Brain microvascular endothelial cell (primary cell): ENCODE data around the gene DDIT4L.
"Not testable (repeated sequence)": the region's sequence is repeated elsewhere in the genome, so short reads cannot be mapped to it uniquely, and the experiment has no call there.

Source experiments
- DNase-seq: peaks from one replicate; pipeline ENCODE4 v3.0.0-alpha.2; 2020
- H3K27ac ChIP-seq: fragments of 250-450 bp; sonication (Bioruptor Pico); 2 replicates; pipeline ENCODE4 v1.5.1; 2020; ENCODE audit warnings: mild to moderate bottlenecking, moderate library complexity
- H3K27me3 ChIP-seq: fragments of 250-450 bp; sonication (Bioruptor Pico); replicated peaks from 2 replicates; pipeline ENCODE4 v1.5.1; 2020; ENCODE audit warnings: mild to moderate bottlenecking
- H3K36me3 ChIP-seq: fragments of 250-450 bp; sonication (Bioruptor Pico); replicated peaks from 2 replicates; pipeline ENCODE4 v1.5.1; 2020; ENCODE audit warnings: mild to moderate bottlenecking
- H3K4me3 ChIP-seq: 2 replicates; pipeline ENCODE4 v1.5.1; 2011; ENCODE audit warnings: low read depth, mild to moderate bottlenecking, control low read depth, low read length, moderate library complexity
- in situ Hi-C: cut with HindIII; loops from 2 replicates; pipeline ENCODE4 v1.10.0; 2017; ENCODE audit warnings: low sequenced_read_pairs, low pct_ligation_motif_present
- TF ChIP-seq, protein P1 (sequence below): IDR thresholded peaks from 2 replicates; pipeline ENCODE4 v1.5.1; 2011; ENCODE audit warnings: low read depth, mild to moderate bottlenecking, moderate library complexity, low read length, control low read depth, inconsistent platforms; ENCODE audit errors: missing control alignments

DDIT4L gene

DNA sequence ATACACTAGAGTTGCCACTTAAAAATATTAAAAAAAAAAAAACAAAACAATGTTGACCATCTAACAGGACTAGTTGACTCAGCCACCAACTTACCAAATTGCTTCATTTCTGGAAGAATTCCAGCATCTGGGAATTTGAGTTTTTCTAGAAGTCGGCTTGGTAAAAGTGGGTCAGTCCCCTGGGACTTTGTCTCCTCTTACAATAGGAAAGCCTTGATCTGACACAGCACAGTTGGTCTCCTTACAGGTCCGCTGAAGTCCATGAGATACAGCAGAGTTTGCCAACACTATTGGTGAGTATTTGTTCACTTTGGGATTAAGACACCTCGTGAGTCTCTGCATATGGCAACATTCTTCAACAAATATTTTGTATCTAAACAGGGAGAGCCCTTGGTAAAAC, 18.2 kb upstream of the DDIT4L start:
- H3K27ac ChIP-seq, result no peak overlapping the region
- TF ChIP-seq, protein P1, sequence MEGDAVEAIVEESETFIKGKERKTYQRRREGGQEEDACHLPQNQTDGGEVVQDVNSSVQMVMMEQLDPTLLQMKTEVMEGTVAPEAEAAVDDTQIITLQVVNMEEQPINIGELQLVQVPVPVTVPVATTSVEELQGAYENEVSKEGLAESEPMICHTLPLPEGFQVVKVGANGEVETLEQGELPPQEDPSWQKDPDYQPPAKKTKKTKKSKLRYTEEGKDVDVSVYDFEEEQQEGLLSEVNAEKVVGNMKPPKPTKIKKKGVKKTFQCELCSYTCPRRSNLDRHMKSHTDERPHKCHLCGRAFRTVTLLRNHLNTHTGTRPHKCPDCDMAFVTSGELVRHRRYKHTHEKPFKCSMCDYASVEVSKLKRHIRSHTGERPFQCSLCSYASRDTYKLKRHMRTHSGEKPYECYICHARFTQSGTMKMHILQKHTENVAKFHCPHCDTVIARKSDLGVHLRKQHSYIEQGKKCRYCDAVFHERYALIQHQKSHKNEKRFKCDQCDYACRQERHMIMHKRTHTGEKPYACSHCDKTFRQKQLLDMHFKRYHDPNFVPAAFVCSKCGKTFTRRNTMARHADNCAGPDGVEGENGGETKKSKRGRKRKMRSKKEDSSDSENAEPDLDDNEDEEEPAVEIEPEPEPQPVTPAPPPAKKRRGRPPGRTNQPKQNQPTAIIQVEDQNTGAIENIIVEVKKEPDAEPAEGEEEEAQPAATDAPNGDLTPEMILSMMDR, result no peak
- no peaks in the 10 kb centered on the region for H3K27me3 ChIP-seq
- DNase-seq, result no peak
- no peak overlapping the region for H3K4me3 ChIP-seq
- in situ Hi-C loops, result no loop called here
- H3K36me3 ChIP-seq, result no peaks in the 10 kb centered on the region

DNA sequence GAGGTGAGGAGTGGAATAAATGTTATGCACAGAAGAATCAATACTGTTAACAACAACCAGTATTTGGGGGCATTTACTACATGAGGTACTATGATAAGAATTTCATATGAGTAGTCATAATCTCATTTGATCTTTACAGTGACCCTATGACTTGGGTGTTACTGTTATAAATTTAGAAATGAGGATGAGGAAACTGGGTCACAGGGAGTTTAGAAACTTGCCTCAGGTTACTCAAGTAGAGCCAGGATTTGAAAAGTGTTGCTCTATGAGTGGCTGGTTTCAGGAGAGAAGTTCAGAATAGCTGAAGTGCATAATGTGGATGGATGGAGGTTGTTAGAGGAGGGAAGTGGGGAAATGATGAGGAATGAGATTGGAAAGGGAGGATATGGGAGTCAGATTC, 16.6 kb upstream of the DDIT4L start:
- TF ChIP-seq, protein P1, result no peak
- no peak for DNase-seq
- H3K27ac ChIP-seq, result no peak overlapping the region
- no peak overlapping the region for H3K4me3 ChIP-seq
- no peaks in the 10 kb centered on the region for H3K27me3 ChIP-seq
- no peaks in the 10 kb centered on the region for H3K36me3 ChIP-seq
- in situ Hi-C loops, result no loop called here

DNA sequence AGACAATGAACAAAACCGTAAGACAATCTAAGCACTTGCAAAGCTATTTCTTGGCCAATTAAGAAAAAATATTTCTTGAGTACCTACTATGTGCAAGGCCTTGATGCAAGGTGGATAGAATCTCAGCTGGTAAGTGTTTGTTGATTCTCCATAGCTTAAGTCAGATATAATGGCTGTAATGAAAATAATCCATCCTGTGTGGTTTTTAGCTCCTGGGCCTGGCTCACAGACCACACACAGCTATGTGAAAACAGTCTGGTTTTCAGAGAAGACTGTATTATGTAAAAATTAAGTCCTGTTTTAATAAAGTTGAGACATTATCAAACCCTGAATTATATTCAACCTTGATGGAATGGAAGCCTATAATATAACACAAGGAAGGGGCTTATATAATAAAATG, 7.8 kb upstream of the DDIT4L start:
- in situ Hi-C loops, result no loop called here

DNA sequence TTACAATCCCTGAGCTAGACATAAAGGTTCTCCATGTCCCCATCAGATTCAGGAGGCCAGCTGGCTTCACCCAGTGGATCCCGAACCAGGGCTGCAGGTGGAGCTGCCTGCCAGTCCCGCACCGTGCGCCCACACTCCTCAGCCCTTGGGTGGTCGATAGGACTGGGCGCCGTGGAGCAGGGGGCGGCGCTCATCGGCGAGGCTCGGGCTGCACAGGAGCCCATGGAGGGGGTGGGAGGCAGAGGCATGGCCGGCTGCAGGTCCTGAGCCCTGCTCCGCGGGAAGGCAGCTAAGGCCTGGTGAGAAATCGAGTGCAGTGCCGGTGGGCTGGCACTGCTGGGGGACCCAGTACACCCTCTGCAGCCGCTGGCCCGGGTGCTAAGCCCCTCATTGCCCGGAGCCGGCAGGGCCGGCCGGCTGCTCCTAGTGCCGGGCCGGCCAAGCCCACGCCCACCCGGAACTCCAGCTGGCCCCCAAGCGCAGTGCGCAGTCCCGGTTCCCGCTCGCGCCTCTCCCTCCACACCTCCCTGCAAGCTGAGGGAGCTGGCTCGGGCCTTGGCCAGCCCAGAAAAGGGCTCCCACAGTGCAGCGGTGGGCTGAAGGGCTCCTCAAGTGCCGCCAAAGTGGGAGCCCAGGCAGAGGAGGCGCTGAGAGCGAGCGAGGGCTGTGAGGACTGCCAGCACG, 6.3 kb upstream of the DDIT4L start:
- H3K36me3 ChIP-seq, H3K27ac ChIP-seq, H3K4me3 ChIP-seq, H3K27me3 ChIP-seq, in situ Hi-C loops, DNase-seq: not testable (repeated sequence)

More for the DNA sequence above, 7.8 kb upstream of the DDIT4L start:
- no peak for DNase-seq
- no peaks in the 10 kb centered on the region for H3K36me3 ChIP-seq
- no peak overlapping the region for H3K27ac ChIP-seq
- no peaks in the 10 kb centered on the region for H3K27me3 ChIP-seq
- no peak overlapping the region for H3K4me3 ChIP-seq
- TF ChIP-seq, protein P1, result no peak

DNA sequence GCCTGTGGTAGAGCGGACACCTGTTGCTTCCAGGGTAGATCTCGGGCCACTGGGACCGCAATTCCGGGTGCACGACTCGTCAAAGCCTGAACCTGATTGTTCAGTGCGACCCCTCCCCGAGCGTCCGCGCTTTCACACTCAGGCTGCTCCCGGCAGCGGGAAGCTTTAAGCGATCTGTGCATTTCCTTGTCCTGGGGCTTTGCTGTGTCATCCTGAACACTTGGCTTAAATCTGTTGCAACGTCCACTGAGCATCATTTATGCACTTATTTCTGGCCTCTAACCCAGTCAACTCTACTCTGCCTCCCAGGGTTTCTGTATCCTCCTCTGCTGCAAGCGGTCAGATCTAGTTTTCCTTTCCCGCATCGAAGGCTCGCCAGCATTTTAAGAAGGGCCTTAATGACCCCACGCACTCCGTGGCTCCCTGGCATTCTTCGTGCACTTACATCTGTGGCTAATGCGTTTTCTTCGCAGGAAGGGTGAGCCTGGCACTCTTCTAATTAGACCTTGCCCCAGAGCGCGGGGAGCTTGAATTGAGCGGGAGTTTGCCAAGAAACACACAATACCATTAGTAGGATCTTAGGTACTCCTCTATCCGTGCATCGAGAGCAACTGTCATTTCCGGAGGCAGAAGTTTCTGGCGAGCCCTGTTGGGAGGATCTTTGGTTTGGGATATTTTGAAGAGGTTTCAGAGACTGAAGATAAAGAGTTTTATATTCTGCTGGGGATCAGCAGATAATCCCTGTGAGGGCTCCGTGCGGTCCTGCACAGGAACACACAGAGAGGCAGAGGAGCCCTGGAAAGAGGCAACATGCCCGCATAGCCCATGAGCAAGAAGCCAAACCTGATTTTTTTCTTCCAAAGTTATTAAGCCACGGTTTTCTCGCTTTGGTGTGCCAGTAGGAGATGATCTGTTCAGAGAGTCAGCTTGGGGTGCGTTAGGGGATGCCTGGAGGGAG, 654 bp upstream of the DDIT4L start:
- peak overlapping the region; percentile 62 for H3K4me3 ChIP-seq
- no peak for DNase-seq
- in situ Hi-C loops, result no loop called here
- H3K27me3 ChIP-seq, result no peaks in the 10 kb centered on the region
- TF ChIP-seq, protein P1, result no peak
- H3K27ac ChIP-seq, result no peak overlapping the region
- no peaks in the 10 kb centered on the region for H3K36me3 ChIP-seq

DNA sequence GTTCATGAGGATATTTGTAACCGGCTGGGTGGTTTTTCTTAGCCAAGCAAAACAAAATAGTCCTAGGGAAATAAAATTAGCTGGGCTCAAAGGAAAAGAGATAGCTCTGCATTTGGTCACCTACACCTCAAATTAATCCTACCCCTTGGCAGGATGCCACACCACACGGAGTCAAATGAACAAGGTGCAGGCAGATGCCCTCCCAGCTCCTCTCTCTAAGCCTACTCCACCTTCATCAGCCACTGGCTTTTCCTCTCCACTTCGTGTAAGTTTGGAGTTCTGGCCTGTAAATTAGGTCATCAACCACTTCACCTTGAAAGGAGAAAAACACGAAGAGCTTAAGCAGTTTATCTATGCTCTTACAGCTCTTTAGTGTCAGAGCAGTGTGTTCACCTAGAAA, 1.4 kb downstream of the DDIT4L start:
- no peak overlapping the region for H3K4me3 ChIP-seq
- in situ Hi-C loops, result no loop called here

More for the DNA sequence above, 1.4 kb downstream of the DDIT4L start:
- H3K36me3 ChIP-seq, result no peaks in the 10 kb centered on the region
- DNase-seq, result no peak
- TF ChIP-seq, protein P1, result no peak
- no peak overlapping the region for H3K27ac ChIP-seq
- no peaks in the 10 kb centered on the region for H3K27me3 ChIP-seq
